A549 treated with AZD2906 at 1 μM for 4 hours (cell line): ENCODE measurements around the gene PLA2G7. TPM values are rescaled to one million over a fixed set of nuclear protein-coding genes. Genes with fewer than 3 reads are reported as not detected.

Source experiments
- total RNA-seq: library from RNA; stranded (reverse); fragments of 200-300 nt; extraction: Qiagen RNA extraction; gene quantifications from 5 replicates; pipeline ENCODE4 v1.2.3, GENCODE V29; 2022

PLA2G7 gene
- 0.03 to 0.07 TPM in 2 of 5 replicates, not detected in the others for total RNA-seq

DNA sequence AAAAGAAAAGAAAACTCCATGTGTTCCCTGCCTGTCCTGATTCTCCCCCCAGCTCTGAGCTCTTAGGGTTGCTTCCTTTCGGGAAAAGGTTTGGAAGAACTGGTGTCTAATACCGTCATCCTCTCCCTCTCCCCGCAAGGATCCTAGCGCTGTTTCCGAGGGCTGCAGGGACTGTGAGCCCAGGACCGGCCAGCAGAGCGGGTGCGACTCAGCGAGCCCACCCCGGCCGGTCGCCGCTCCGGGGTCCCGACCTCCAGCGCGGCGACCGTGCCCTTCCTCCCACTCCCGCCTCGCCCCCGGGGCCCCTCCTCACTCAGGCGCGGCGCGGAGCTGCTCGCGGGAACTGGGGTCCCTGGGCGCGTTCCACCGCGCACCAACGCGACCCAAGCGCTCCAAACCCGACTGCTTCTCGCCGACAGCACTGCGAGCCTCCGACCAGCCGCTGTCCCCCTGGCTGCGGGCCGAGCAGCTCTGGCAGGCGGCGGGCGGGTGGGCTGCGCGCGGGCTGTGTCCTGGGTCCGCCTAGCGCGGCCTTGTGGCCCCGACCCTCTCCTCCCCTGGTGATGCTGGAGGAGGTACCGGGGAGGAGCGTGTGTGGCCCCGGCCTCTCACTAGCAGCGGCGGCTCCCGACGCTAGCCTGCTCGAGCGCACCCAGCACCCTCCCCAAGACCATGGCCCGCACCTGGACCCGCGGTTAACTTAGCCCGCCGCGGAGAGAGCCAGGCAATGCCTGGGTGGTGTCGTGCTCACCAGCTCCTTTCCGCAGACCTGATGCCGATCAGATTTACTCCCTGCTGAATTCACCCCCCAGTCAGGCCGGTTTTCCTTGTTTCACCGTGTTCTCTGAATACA is at the start of gene PLA2G7:
PLA2G7 (minus strand) TSS at position 509 of the 853 bp plus-strand sequence. CDS start 12,484 bp downstream, outside the sequence.

DNA sequence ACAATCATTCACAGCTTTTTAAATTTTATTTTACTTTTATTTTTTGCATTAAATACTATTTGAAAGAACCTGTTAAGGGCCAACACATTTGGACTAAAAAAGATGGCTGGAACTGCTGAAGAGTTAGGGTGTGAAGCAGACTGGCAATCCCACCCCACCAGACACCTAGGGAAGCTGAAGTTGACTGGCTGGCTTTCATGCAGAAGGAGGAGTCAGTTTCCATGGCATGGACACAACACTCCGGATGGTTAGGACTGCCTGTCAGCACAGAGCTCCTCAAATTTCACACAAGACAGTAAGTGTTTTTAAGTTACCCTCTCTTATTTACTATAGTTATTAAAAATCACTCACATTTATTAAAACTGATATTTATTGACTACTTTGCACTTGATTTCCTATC is 11.5 kb upstream of the PLA2G7 start, which contains the start of gene ANKRD66:
ANKRD66 (plus strand) TSS at position 238 of the 400 bp plus-strand sequence. CDS start 5,016 bp downstream, outside the sequence.

DNA sequence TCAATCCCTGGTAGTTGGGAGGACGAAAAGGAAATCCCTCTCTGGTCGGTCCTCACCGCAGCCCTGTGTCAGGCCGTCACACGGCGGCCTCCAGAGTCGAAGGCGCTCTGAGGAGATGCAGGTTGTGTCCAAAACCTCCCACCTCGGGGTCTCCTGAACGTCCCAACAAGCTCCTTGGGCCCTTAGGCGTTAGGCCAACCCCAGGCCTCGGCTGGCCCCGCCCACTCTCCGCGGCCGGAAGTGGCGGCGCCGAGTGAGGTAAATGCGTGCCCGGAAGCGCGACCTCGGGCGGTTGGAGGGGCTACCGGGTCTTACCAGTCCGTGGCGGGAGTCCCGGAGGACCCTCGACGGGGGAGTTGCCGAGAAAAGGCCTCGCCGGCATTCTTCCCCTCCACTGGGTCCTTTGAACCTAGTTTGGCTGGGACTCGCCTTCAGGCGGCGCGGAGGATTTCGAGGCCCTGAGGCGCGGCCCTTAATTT is 47.5 kb downstream of the PLA2G7 start, which contains the start of gene TDRD6:
TDRD6 (plus strand) TSS at position 267 of the 479 bp plus-strand sequence. CDS start 244 bp downstream, outside the sequence.

Other genes with a start within 250 kb of the PLA2G7 start
- gene RCAN2, start 243.9 kb downstream of the PLA2G7 start, total RNA-seq, result 0.02 TPM in 1 of 5 replicates, not detected in the others
- 0.03 to 0.07 TPM in 2 of 5 replicates, not detected in the others for gene CYP39A1, start 82.6 kb downstream of the PLA2G7 start, total RNA-seq
- 0.12 to 0.59 TPM (median 0.40 TPM) in 5 replicates for gene SLC25A27, start 82.4 kb downstream of the PLA2G7 start, total RNA-seq
- 0.01 TPM in 1 of 5 replicates, not detected in the others for gene TDRD6, start 47.5 kb downstream of the PLA2G7 start, total RNA-seq
- not detected in 5 replicates for gene ANKRD66, start 11.6 kb upstream of the PLA2G7 start, total RNA-seq
- not detected in 5 replicates for gene MEP1A, start 58.0 kb upstream of the PLA2G7 start, total RNA-seq
- gene ADGRF5, start 186.6 kb upstream of the PLA2G7 start, total RNA-seq, result 0.01 to 0.10 TPM in 2 of 5 replicates, not detected in the others